Glomerular endothelial cell (primary cell): ENCODE measurements around the gene SCUBE3. TPM values are rescaled to one million over a fixed set of nuclear protein-coding genes. Genes with fewer than 3 reads are reported as not detected.

Experiments
- DNase-seq: peaks from one replicate; pipeline ENCODE4 v3.0.0-alpha.2; 2011; ENCODE audit warnings: low read depth, low spot score; ENCODE audit errors: extremely low read depth
- total RNA-seq: library from RNA; depleted of rRNA; stranded (reverse); fragments of >200 nt; gene quantifications from 2 replicates; pipeline ENCODE4 v1.2.3, GENCODE V29; 2015

SCUBE3 gene
- total RNA-seq, 1 donor from 2014 or later: 2.3 TPM

DNA sequence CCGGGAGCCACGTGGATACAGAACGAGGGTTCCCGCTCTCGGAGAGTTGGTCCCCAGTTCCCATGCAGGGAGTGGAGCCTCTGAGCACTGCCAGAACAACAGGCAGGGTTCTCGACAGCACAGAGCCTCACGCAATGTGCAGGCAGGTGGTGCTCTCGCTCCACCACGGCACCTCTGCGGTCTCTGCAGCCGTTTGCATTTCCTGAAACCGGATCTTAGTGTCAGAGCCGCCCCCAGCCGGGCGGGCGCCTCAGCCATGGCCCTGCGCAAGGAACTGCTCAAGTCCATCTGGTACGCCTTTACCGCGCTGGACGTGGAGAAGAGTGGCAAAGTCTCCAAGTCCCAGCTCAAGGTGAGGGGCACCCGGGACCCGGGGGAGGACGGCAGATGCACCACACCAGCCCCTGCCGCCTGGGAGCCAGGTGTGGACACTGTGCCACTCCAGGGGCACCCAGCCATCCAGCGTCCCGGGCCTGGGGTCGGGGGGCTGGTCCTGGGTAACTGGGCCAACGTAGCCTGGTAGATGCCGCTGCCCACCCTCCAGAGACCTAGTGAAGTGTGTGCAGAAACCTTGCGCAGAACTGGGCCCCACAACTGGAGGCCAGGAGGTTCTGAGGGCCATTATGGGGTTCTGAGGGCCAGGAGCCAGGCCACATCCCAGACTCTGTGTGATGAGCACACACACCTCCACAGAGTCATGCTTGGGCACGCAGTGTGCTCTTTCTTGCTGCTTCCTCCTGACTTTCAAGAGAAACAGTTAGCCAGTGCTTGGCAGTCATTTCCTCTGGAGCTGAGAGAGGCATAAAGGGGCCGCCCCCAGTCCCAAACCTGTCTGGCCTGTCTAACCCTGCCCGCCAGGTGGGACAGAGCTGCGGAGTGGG is 84.1 kb downstream of the SCUBE3 start, which contains the start of gene DEF6:
Gene DEF6 (plus strand): TSS at position 218 of the 881 bp plus-strand sequence. CDS start 39 bp downstream, at position 257.
- no peak for DNase-seq

DNA sequence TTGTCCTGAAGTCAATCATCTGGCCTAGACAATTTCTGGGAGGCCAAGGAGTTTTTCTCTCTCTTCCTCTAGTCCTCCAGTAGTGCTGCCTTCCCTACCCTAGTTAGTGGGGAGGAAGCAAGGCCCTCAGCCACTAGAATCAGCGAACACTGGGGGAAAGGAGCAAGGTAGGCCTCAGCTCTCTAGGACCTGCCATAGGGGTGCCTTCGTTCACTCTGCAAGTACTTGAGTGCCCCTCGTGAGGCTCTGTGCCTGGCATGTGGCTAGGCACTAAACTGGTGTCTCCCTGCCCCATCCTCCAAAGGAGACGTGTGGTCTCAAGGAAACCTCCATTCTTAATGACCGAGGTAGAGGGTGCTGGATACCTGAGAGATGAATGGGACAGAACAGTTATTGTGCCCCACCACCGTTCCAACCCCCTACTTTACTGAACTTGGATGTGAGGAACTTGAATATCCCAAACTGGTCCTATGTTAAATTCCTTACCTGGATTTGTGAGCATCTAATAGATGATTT is 84.9 kb downstream of the SCUBE3 start:
- DNase-seq: no peak

DNA sequence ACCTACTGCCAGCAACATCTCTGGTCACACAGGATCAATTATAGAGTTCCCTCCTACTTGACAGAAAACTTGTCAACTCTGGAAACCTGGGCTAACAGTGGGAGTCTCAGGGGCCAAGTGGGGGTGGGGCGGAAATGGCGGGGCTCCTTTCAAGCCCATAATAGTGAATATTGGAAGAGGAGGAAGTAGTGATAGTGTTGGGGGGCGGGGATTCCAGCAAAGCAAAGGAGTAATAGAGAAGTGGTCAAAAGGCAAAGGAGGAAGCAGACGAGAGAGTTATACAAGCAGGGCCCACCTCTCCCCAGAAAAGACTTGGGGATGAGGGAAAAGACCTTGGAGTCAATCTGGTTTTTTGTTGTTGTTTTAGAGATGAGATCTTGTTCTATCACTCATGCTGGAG is 85.9 kb downstream of the SCUBE3 start:
- no peak for DNase-seq

DNA sequence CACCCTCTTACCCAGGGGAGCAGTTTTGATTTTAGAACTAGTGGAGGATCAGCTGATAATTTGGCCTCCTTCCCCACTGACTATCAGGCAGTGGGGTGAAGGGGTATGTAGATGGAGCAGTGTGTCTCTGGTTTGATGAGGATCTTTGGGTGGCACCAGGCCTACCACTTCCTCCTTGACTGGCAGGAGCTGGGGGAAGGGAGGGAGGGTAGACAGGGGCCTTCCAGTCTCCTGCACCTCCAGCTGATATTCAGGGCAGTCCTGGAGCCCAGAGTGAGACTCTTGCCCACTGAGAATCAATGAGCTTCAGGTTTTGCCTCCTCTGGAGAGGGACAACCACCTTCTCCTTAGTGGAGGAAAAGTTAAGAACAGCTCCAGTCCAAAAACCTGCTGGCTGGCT is 87.1 kb downstream of the SCUBE3 start:
- no peak for DNase-seq

Other genes with a start within 250 kb of the SCUBE3 start
- 0.41 TPM in 1 of 2 replicates, not detected in the other for gene TCP11, start 72.6 kb upstream of the SCUBE3 start, total RNA-seq
- gene ZNF76, start 45.8 kb downstream of the SCUBE3 start, total RNA-seq: 19.2 and 20.8 TPM in 2 replicates
- gene DEF6, start 83.9 kb downstream of the SCUBE3 start, total RNA-seq: 2.1 and 3.4 TPM in 2 replicates
- gene PPARD, start 128.6 kb downstream of the SCUBE3 start, total RNA-seq: 8.2 and 12.6 TPM in 2 replicates
- gene FANCE, start 238.4 kb downstream of the SCUBE3 start, total RNA-seq: 2.7 and 3.7 TPM in 2 replicates